NCI-H2227 treated with DMSO at 0.1 percent for 48 hours (cell line): ENCODE data around the gene KCNIP4.

Experiments used
- DNase-seq: peaks from one replicate; lab custom pipeline; 2025; lab: John Stamatoyannopoulos, UW

The KCNIP4 gene

DNA sequence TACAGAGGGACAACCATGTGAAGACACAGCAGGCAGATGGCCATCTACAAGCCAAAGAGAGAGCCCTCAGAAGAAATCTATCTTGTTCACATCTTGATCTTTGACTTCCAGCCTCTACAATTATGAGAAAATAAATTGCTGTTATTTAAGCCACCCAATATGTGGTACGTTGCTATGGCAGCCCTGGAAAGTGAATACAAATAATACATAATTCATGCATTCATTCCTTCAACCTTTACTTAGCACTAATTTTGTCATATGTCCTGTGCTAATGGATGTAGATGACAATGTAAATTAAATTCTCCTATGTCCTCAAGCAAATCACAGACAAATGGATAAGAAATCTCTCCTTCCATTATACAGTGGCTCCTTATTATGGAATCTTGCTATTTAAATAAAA, 886.7 kb downstream of the KCNIP4 start:
- DNase-seq, result no peak

DNA sequence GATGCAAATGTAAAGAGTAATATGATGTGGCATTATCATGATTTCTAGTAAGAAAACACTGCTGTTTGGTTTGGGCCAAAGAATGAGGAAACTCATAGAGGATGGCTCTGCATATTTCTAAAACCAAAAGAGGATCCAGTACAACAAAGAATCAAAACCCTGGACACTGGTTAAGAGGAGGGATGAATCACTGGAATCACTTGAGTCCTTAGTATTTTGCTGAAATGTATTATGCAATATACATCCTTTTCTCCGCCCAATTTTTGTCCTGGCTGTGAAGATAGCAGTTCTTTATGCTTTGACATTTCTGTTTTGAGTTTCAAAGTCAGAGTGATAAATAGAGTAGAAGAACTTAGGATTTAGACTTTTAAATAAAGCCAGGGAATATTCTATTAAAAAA, 902.4 kb downstream of the KCNIP4 start:
- DNase-seq, result no peak

DNA sequence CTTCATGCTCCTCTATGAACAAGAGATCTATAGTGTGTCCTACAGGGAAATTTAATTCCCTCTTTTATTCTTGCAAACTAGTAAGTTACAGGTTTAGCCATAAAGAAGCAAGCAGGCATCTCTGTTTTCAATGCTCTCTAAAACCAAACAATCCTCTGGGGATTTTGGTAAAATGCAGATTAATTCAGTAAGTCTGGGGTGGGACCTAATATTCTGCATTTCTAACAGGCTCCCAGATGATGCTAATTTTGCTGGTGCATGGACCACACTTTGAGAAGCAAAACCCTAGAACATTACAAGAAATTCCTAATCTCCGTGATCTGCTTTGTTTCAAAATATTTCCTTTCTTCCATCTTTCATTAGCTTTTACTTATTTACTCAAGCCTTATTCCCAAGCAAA, 903.5 kb downstream of the KCNIP4 start:
- DNase-seq, result no peak

DNA sequence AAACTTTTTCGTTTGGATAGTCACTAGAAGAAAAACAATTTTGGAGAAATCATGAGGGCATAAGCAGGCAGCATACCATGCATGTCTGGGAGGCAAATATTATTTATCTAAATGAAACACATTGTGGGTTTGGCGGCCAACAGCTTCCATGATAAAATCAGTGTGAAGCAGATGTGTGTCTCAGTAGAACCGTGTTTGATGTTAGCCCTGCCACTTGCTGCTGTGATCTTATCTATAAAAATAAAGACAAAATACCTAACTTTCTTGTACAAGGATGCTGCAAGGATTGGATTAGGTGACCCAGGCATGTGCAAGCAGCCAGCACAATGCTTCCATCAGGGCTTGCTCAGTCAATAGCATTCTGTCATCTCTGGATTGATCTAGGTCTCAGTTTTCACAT, 906.9 kb downstream of the KCNIP4 start:
- DNase-seq, result no peak

DNA sequence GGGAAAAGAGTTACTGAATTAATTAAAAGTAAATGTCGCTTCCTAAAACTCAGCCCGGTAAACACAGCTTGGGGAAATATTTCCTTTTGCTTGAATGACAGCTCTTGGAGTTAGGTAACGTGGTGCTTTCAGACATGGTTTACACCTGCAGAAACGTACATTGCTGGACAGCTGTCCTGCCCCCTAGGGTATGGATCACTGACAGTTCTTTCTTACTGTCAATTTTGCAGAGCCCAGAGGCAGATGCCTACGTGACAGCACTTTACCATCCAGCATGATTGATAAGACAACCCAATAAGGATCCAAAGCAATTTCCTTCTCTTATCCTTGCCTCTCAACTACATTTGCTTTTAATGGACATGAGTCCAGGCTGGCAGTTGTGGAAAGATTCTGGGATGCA, 913.8 kb downstream of the KCNIP4 start:
- DNase-seq, result no peak

DNA sequence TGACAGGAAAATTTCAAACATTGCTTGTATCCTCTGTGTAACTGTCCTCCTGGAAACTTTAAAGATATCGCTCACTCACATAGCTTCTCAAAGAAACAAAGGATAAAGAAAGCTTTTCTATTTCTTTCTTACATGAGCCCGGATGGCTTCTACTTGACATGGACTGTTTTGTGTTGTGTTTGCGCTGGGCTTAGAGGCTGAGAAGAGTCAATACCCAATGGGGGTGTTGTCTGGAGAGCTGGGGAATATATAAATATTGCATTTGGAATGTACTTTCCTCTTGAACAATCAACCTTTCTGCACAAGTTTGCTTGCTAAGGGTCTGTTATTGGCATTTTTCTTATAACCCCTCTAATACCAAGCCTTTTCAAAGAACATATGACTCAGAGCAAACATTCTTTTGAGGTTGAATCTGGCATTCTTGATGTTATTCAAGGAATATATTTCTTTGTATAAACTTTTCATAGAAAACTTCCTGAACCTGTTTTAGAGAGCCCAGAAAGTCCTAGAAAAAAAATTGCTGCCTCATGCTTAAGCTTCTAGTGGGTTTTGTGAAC, 916.4 kb downstream of the KCNIP4 start:
- DNase-seq, result no peak

DNA sequence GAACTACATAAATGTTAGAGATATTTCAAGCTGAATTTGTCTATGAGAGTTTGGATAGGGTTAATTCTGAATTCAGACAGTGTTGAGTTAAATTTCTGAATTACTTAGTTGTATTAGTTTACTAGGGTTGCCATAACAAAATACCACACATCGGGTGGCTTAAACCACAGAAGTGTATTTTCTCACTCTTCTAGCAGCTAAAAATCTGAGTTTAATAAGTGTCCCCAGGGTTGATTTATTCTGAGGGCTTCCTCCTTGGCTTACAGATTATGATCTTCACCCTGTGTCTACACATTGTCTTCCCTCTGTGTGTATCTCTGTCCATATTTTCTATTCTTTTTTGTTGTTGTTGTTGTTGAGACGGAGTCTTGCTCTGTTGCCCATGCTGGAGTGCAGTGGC, 929.8 kb downstream of the KCNIP4 start:
- DNase-seq, result no peak

DNA sequence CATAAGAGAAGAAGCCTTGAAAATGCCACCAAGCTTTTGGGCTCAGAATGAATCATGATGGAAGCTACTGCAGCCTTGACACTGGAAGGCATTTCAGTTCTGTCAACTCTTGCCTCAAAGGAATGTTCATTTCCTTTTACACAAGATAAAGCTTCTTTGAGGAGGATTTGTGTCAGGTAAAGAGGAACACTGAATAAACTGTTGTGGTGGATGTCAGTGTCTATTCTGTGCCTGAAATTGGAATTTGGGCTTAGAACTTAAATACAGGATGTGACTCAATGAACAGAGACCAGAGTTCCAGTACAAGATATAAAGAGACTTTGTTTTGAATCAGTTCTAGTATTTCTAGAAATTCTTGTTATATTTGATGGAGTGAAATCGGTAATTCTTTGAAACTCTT, 935.1 kb downstream of the KCNIP4 start:
- DNase-seq, result no peak

DNA sequence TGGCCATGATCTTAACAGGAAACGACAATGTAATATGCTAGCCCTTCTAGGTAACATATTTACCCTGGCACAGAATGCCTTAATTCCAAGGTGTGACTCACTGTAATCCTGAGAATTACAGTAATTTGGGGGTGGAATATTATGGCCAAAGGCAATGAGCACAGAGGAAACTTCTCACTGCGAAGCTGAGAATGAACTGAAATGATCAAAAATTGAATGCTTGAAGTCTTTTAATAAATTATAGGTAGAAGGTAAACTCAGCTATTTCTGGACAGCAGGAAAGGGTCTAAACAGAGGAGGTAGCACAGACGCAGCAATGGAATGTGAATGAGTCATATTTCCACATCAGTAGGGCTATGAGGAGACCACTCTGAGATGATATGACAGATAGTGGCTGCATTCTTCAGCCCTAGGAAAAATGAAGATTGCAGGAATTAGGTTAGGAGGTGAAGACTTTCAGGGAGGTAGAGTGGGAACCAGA, 935.7 kb downstream of the KCNIP4 start:
- no peak for DNase-seq

DNA sequence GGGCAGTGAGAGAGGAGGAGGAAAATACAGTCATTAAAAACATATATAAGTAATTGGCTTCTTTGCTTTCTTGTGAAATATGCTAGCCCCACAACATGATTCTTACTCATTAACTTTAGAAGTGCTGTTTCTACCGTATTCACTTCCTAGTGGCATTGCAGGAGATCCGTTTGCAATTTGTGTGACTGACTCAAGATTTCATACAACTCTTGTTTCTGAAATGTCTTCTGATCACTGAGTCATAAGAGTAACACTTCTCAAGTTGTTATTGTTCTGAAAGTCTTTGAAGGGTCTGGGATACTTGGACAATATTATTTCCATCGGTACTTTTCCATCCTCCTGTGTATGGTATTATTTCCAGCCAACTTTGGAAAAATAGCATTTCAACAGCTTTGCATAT, 937.5 kb downstream of the KCNIP4 start:
- DNase-seq, result no peak

DNA sequence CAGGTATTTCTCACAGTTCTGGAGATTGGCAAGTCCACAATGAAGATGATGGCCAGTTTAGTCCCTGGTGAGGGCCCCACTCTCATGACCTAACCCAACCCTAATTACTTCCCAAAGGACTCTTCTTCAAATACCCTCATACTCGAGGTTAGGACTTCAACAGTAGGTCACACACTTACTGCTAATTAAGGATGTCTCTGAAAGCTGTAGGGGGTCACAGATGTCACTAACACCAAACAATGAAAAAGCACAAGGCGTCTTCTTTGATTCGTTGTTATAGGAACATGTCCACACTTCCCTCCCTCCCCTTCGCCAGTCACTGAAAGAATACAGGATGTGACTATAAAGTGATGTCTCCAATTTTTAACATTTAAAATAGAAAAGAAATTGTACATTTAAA, 938.6 kb downstream of the KCNIP4 start:
- no peak for DNase-seq

DNA sequence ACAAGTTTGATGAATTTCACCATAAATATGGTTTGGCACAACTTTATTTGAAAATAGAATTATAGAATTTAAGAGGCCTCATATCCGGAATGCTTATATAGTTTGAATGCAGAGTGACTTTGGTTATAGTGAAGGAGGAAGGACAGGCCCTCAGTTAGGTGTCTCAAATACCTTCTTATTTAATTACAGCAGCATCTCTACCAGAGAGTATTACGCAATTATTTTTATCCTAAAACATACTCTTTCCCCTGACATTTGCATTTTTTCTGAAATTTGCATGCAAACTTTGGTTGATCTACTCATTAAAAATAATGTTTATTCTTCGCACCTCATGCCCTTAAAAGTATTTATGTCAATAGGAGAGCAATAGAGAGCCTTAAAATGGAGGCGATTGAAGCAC, 942.9 kb downstream of the KCNIP4 start:
- no peak for DNase-seq

DNA sequence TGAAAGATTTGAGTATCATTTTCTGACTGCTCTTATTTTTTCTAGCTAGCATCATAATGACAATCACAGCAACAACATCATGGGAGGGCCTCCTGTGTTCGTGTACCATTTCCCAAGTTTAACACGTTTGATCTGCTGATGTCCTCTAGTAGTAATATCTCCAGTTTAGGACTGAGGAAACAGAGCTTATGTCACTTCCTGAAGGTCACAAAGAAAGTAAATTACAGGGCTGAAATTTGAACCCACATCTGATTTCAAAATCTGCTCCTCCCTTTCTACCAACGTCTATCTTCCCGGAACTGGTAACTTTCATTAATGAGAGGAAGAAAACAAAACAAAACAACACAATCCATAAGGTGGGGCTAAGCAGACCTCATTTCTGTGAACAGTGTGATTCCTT, 945.6 kb downstream of the KCNIP4 start:
- no peak for DNase-seq

DNA sequence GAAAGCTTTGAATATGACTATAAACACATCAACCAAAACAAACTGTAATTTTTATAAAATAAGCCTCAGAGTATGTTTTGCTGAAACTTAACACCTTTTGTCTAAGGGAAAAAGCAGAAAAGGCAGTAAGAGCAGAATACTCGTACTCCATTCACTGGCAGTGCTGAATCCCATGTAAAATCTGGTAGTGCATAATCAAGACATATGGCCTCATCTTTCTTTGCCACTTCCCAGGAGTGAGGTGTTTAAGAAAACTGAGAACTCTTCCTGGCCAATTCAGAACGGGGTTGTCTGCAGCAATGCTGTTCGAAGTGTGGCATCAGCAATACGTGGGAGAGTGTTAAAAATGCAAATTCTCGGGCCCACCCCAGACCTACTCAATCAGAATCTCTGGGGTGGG, 946.3 kb downstream of the KCNIP4 start:
- DNase-seq, result no peak

DNA sequence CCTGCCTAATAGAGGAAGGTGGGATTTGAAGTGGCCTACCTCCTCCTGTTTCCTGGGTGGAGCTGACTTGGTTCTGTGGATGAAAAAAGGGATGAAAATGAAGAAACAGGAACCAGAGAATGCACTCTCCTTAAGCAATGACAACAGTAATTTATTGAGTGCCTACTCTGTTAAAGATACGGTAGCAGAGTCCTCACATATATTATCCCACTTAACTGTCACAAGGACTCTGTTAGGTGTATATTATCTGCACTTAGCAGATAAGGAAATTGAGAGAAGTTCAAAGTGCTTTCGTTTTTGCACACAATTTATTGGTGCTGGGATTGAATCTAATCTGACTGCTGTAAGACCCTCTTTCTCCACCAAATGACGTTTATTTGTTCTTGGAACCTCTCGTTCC, 947.1 kb downstream of the KCNIP4 start:
- DNase-seq, result peak; percentile 87

DNA sequence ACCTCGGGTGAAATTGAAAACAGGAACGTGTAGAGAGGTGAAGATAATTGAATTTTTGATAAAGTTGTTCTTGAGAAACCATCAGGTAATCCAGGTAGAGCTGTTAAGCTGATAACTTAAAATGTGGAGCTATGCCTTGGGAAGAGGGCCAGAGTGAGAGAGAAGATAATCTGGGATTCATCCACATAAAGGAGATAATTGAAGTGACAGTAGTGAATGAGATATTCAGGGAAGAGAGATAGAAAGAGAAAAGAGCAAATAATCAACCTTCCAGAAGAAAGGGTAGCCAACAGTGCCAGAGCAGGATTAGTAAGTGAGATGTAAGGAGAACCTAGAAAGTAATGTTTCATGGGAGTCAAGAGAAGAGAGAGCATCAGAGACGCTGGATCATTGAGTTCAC, 950.7 kb downstream of the KCNIP4 start:
- DNase-seq, result no peak

DNA sequence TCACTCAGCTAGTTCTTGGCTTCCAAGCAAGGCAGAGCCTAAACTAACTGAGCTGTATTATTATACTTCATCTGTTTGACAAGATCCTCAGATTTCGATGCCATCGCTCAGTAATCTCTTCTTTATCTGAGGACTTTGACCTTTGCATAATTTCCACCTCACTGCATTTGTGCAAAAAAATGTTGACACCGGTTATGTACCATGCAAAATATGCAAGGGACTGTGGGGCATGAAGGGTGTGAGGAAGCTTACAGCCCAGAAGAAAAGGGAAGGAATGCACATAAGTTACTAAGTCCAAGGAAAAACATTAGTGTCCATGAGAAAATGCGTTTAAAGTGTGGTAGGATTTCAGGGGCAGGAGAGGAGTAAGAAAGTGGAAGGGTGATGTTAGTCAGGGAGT, 953.0 kb downstream of the KCNIP4 start:
- no peak for DNase-seq

DNA sequence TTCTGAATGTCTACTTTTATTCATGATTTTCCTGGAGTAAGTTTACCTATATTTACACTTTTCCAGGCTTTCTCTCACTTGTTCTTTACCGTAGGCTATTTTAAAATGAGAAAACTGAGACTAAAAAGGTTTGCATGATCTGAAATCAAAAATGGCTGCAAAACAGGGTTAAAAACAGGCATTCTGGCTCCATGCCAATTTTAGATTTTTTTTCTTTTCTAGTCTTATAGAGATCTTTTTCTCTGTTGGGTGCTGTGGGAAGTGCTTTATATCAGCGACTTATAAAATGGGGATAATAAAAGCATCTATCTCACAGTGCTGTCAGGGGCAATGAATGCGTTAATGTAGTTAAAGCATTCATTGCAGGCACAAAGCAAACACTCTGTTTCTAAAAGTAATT, 953.6 kb downstream of the KCNIP4 start:
- peak; percentile 28 for DNase-seq

DNA sequence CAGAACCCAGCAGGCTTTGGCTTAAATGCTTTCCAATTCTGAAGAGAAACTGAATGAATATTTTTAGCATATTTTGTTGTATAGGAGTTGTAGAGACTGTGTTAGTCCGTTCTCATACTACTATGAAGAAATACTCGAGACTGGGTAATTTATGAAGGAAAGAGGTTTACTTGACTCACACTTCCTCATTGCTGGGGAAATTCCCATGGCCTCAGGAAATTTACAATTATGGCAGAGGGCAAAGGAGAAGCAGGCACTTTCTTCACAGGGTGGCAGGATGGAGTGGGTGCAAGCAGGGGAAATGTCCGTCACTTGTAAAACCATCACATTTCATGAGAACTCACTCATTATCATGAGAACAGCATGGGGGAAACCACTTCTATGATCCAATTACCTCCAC, 956.6 kb downstream of the KCNIP4 start:
- no peak for DNase-seq

DNA sequence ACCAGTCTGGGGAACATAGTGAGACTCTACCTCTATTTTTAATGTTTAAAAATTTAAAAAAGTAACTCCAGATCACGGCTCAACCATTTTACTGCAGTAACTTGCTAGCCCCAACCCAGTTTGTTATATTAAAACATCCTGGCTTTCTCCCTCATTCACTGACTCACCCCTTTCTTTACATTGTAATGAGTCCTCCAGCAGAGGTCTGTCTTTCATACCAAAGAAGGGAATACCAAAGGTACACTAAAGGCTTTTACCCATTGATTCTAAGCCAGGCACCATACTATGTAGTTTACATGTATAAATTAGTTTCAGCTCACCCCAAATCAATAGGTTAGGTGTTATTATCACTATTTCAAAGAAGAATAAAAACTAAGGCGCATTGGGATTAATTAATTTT, 961.4 kb downstream of the KCNIP4 start:
- DNase-seq, result no peak

DNA sequence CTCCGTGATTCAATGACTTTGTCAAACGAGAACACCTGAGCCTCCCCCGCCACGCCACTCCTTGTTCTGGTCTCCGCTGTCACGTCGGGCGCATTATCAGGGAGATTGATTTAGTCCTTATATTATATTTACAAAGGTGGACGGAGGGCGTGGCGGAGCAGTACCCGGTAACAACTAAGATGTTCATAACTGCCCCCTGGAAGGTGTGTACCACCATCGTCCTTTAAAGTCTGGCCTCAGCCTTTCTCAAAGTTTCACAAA, 964.1 kb downstream of the KCNIP4 start:
- DNase-seq, result no peak

DNA sequence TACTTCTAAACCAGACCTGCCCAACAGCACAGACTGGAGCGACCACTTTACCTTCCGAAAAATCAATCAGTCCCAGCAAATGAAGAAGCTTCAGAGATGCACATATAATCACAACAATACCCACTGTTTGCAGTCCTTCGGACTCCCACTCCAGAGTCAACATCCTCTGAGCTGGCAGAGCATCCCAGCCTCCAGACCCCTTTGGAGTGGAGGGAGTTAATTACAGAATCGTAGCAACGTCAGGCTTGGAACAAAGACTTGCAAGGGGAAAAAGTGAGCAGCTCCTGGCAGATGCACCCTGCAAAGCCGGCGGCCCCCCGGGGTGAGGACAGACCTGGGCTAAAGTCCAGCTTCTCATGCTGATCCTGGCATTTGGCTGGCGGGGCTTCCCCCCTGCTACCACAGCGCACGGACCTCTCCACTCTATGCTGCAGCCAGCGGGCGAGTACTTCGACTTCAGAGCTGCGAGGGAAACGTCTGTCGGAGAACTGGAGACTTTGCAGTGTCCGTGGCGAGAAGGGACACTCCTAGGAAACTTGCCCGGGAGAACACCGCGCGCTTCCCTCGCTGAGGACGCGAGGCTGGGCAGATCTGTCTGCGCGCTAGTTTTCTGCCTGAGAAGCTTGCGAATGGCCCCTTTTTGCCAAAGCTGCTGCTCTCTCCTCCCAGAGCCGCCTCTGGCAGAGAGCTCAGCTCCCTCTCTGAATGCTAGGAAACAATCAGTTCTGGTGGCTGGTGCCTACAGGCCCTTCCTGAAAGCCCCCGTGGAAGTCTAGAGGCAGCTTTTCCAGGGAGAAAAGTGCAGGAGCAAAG, 964.6 kb downstream of the KCNIP4 start:
- DNase-seq, result peak; percentile 46

DNA sequence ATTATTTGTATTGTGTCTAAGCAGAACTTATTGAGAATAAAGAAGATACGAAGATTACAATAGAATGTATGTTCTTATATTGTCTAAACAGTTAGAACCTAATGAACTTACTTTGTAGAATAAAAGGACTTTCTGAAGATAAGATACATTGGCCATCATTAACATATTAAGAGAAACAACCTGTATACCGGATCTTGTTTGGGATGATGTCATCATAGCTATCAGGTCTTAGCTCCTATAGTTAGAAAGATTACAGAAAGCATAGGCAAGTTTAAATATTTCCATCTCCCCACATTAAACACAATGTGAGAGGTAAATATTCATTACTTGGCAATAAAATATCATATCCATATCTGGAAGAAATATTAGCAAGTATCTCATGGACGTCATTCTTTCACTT, 966.0 kb downstream of the KCNIP4 start:
- DNase-seq, result no peak

DNA sequence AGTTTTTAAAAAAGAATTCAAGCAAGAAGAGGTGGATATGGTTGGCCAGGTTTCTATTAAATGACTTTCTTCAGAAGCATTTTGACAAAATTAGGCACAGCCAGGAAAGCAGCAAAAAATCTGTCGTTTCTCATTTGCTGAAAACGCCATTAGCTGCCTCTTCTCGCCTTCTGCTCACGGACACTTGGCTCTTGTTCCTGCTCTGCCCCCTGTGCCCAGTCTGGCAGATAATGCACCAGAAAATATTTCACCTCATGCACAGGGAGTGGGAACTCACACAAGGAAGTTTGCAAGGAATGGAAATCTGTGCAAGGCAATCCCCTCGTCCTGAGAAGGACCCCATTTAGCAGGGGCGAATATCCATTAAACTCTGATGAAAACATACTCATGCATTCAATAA, 988.3 kb downstream of the KCNIP4 start:
- DNase-seq, result no peak
